ENCODE results near the gene OR4K2.
"Not testable (repeated sequence)": the region's sequence is repeated elsewhere in the genome, so short reads cannot be mapped to it uniquely, and the experiment has no call there.

OR4K2 gene

GRCh38 chr14:19874842-19875241 is at the start of gene OR4K2:
TSS of gene OR4K2 (plus strand) at chr14:19875142. CDS start at chr14:19876268, 1,126 bp downstream.
- no peak for DNase-seq (ENCODE audit: low read depth)

GRCh38 chr14:19827626-19828244 is 47.2 kb upstream of the OR4K2 start:
- DNase-seq (ENCODE audit: low read depth) = not testable (repeated sequence)

- no peak for DNase-seq (ENCODE audit: low read depth)
These were observed 46.6 kb upstream of the OR4K2 start for GRCh38 chr14:19828314-19828713.

GRCh38 chr14:19834203-19834848 is 40.6 kb upstream of the OR4K2 start:
- not testable (repeated sequence) for DNase-seq (ENCODE audit: low read depth)

- DNase-seq (ENCODE audit: low read depth) = no peak
These were observed 36.5 kb upstream of the OR4K2 start for GRCh38 chr14:19838433-19838832.

GRCh38 chr14:19851365-19851764 is 23.6 kb upstream of the OR4K2 start:
- no peak for DNase-seq (ENCODE audit: low read depth)

- DNase-seq (ENCODE audit: low read depth) = not testable (repeated sequence)
These were observed 8.8 kb upstream of the OR4K2 start for GRCh38 chr14:19866061-19866669.

- no peak for DNase-seq (ENCODE audit: low read depth)
These were observed 1.8 kb upstream of the OR4K2 start for GRCh38 chr14:19873178-19873577.

GRCh38 chr14:19878029-19878642 is 3.2 kb downstream of the OR4K2 start:
- no peak for DNase-seq (ENCODE audit: low read depth)

- DNase-seq (ENCODE audit: low read depth) = no peak
These were observed 20.3 kb downstream of the OR4K2 start for GRCh38 chr14:19895282-19895681.

- DNase-seq (ENCODE audit: low read depth) = no peak
These were observed 26.1 kb downstream of the OR4K2 start for GRCh38 chr14:19900999-19901398.

- no peak for DNase-seq (ENCODE audit: low read depth)
These were observed 27.5 kb downstream of the OR4K2 start for GRCh38 chr14:19902409-19902808.

- DNase-seq (ENCODE audit: low read depth) = no peak
These were observed 31.7 kb downstream of the OR4K2 start for GRCh38 chr14:19906665-19907064.

GRCh38 chr14:19911114-19911513 is 36.2 kb downstream of the OR4K2 start:
- no peak for DNase-seq (ENCODE audit: low read depth)

GRCh38 chr14:19917243-19917642 is 42.3 kb downstream of the OR4K2 start:
- DNase-seq (ENCODE audit: low read depth) = no peak

GRCh38 chr14:19917955-19918518 is 43.1 kb downstream of the OR4K2 start:
- no peak for DNase-seq (ENCODE audit: low read depth)

- DNase-seq (ENCODE audit: low read depth) = no peak
These were observed 43.8 kb downstream of the OR4K2 start for GRCh38 chr14:19918553-19919264.

- no peak for DNase-seq (ENCODE audit: low read depth)
These were observed 45.2 kb downstream of the OR4K2 start, which contains the start of gene OR4K5 for GRCh38 chr14:19920021-19920657. TSS of gene OR4K5 (plus strand) at chr14:19920607. CDS start at chr14:19920607, 0 bp downstream.

GRCh38 chr14:19930617-19931016 is 55.7 kb downstream of the OR4K2 start, which contains the start of gene OR4K1:
TSS of gene OR4K1 (plus strand) at chr14:19930917. CDS start at chr14:19935667, 4,750 bp downstream.
- DNase-seq (ENCODE audit: low read depth) = no peak

All from activated T-cell treated with anti-CD3 and anti-CD28 coated beads for 48 hours (primary cell).